ENCODE data around the gene ADM2.

- no peak for TF ChIP-seq EZH2phosphoT487 (IDR thresholded peaks at IDR 0.05; ENCODE audit: low read depth)
- no peak for TF ChIP-seq CTCF (IDR thresholded peaks at IDR 0.05; ENCODE audit: low read depth, low read length)
Measured at GRCh38 chr22:50439314-50439870, 42.0 kb upstream of the ADM2 start.

Measured in OCI-LY3 (cell line).